CD4-positive, alpha-beta T cell treated with Interleukin-1 beta for 1 hour (primary cell): Measurements from ENCODE around the gene PI4KA.
"Not testable (repeated sequence)": the region's sequence is repeated elsewhere in the genome, so short reads cannot be mapped to it uniquely, and the experiment has no call there.

Experiments
- DNase-seq, 2 donors: peaks; one replicate each; pipeline ENCODE4 v3.0.0-alpha.2; 2020 to 2022

Gene PI4KA

GRCh38 chr22:20662524-20663036 lies 196.0 kb downstream of the PI4KA start:
- DNase-seq, result not testable (repeated sequence)

- DNase-seq, result no peak
Measured at GRCh38 chr22:20661473-20661872, 197.1 kb downstream of the PI4KA start.

- no peak for DNase-seq
Measured at GRCh38 chr22:20660441-20661054, 198.1 kb downstream of the PI4KA start.

GRCh38 chr22:20659920-20660319 lies 198.7 kb downstream of the PI4KA start:
- DNase-seq, result no peak

- no peak for DNase-seq
Measured at GRCh38 chr22:20659258-20659657, 199.4 kb downstream of the PI4KA start.

GRCh38 chr22:20658433-20659222 lies 200.0 kb downstream of the PI4KA start:
- no peak for DNase-seq

- DNase-seq, result no peak
Measured at GRCh38 chr22:20657963-20658362, 200.6 kb downstream of the PI4KA start.
